Nephron progenitor cell (in vitro differentiated cells): ENCODE data around the gene KBTBD3.
A peak's percentile ranks its signal among the peaks of the same experiment; 100 is the strongest.

Experiments used
- DNase-seq: peaks from one replicate; pipeline ENCODE4 v3.0.0; 2021
- H3K27ac Mint-ChIP-seq: 2 replicates; pipeline ENCODE4 v1.8.0; 2021; ENCODE audit warnings: mild to moderate bottlenecking, moderate library complexity, mixed read lengths
- H3K27me3 Mint-ChIP-seq: 2 replicates; pipeline ENCODE4 v1.8.0; 2021; ENCODE audit warnings: mild to moderate bottlenecking, low read depth, mixed read lengths; ENCODE audit not compliant: poor library complexity
- H3K36me3 Mint-ChIP-seq: 2 replicates; pipeline ENCODE4 v1.8.0; 2021; ENCODE audit warnings: low read depth, mixed read lengths
- H3K4me1 Mint-ChIP-seq: 2 replicates; pipeline ENCODE4 v1.8.0; 2021; ENCODE audit warnings: mixed read lengths
- H3K4me3 Mint-ChIP-seq: 2 replicates; pipeline ENCODE4 v1.8.0; 2021; ENCODE audit warnings: mild to moderate bottlenecking, moderate library complexity, mixed read lengths
- H3K9me3 Mint-ChIP-seq: 2 replicates; pipeline ENCODE4 v1.8.0; 2021; ENCODE audit warnings: mild to moderate bottlenecking, moderate library complexity, mixed read lengths
- CTCF ChIP-seq: fragments of 200-600 bp; sonication (generic); IDR thresholded peaks from 2 replicates; pipeline ENCODE4 v1.5.0; 2021; ENCODE audit warnings: antibody characterized with exemption

Gene KBTBD3

GRCh38 chr11:106032861-106033260 is 44.3 kb downstream of the KBTBD3 start:
- H3K4me3 Mint-ChIP-seq: no peak overlapping the region
- no peak overlapping the region for H3K27ac Mint-ChIP-seq
- H3K4me1 Mint-ChIP-seq: no peaks in the 10 kb centered on the region
- TF ChIP-seq CTCF: no peak
- DNase-seq: no peak
- H3K9me3 Mint-ChIP-seq: no peaks in the 10 kb centered on the region
- peaks cover 4% of the 10 kb centered on the region for H3K27me3 Mint-ChIP-seq
- no peaks in the 10 kb centered on the region for H3K36me3 Mint-ChIP-seq

- Mint-ChIP-seq H3K4me3 (no peak overlapping the region), H3K9me3 (peaks cover 7% of the 10 kb centered on the region), H3K27me3 (peaks cover 3% of the 10 kb centered on the region), H3K36me3 (no peaks in the 10 kb centered on the region), H3K4me1 (no peaks in the 10 kb centered on the region), H3K27ac (no peak overlapping the region)
- no peak for TF ChIP-seq CTCF
- DNase-seq: no peak
These were observed 45.2 kb downstream of the KBTBD3 start for GRCh38 chr11:106031936-106032335.

GRCh38 chr11:106031202-106031810 is 45.8 kb downstream of the KBTBD3 start:
- no peak for DNase-seq
- no peak overlapping the region for H3K27ac Mint-ChIP-seq
- no peak for TF ChIP-seq CTCF
- H3K4me3 Mint-ChIP-seq: no peak overlapping the region
- no peaks in the 10 kb centered on the region for H3K4me1 Mint-ChIP-seq
- H3K27me3 Mint-ChIP-seq: peaks cover 3% of the 10 kb centered on the region
- peaks cover 10% of the 10 kb centered on the region for H3K9me3 Mint-ChIP-seq
- no peaks in the 10 kb centered on the region for H3K36me3 Mint-ChIP-seq

- Mint-ChIP-seq H3K4me1 (no peaks in the 10 kb centered on the region), H3K27ac (no peak overlapping the region), H3K27me3 (peaks cover 3% of the 10 kb centered on the region), H3K9me3 (peaks cover 10% of the 10 kb centered on the region), H3K4me3 (no peak overlapping the region), H3K36me3 (no peaks in the 10 kb centered on the region)
- TF ChIP-seq CTCF: no peak
- DNase-seq: no peak
These were observed 46.5 kb downstream of the KBTBD3 start for GRCh38 chr11:106030609-106031008.

GRCh38 chr11:106022795-106023275 is 54.3 kb downstream of the KBTBD3 start:
- Mint-ChIP-seq H3K4me3 (peak overlapping the region; percentile 96), H3K9me3 (peaks cover 10% of the 10 kb centered on the region), H3K4me1 (peaks cover 45% of the 10 kb centered on the region), H3K27ac (peak overlapping the region; percentile 97), H3K27me3 (no peaks in the 10 kb centered on the region), H3K36me3 (peaks cover 14% of the 10 kb centered on the region)
- DNase-seq: no peak
- TF ChIP-seq CTCF: no peak
